Astrocyte (in vitro differentiated cells and primary cell): ENCODE results near the gene MAPK8IP1. TPM values are rescaled to one million over a fixed set of nuclear protein-coding genes. Genes with fewer than 3 reads are reported as not detected.

ENCODE experiments used
- DNase-seq: peaks from one replicate; pipeline ENCODE4 v3.0.0-alpha.2; 2010; ENCODE audit warnings: low read depth
- FAIRE-seq: peaks from 2 replicates; lab custom pipeline; 2011; peaks lifted over from hg19 to GRCh38; lab: Jason Lieb, UNC
- H2AFZ ChIP-seq: 2 replicates; pipeline ENCODE4 v1.6.0; 2012; ENCODE audit warnings: low read depth, low read length, inconsistent platforms
- H3K27ac ChIP-seq: 2 replicates; pipeline ENCODE4 v1.5.1; 2011; ENCODE audit warnings: low read depth, low read length, inconsistent platforms
- H3K27me3 ChIP-seq: 2 replicates; pipeline ENCODE4 v1.6.0; 2011; ENCODE audit warnings: low read length, inconsistent platforms; ENCODE audit not compliant: insufficient read depth
- H3K36me3 ChIP-seq: 2 replicates; pipeline ENCODE4 v1.5.1; 2011; ENCODE audit warnings: low read length, inconsistent platforms; ENCODE audit not compliant: insufficient read depth
- H3K4me1 ChIP-seq: 2 replicates; pipeline ENCODE4 v1.5.1; 2011; ENCODE audit warnings: low read length, inconsistent platforms; ENCODE audit not compliant: insufficient read depth
- H3K4me2 ChIP-seq: 2 replicates; pipeline ENCODE4 v1.6.0; 2012; ENCODE audit warnings: low read length, inconsistent platforms
- H3K4me3 ChIP-seq: 2 replicates; pipeline ENCODE4 v1.5.1; 2011; ENCODE audit warnings: low read depth, mild to moderate bottlenecking, low read length, inconsistent platforms; ENCODE audit not compliant: insufficient read depth
- H3K79me2 ChIP-seq: 2 replicates; pipeline ENCODE4 v1.6.0; 2012; ENCODE audit warnings: mild to moderate bottlenecking, low read length, inconsistent platforms; ENCODE audit not compliant: insufficient read depth
- H3K9ac ChIP-seq: 2 replicates; pipeline ENCODE4 v1.6.0; 2012; ENCODE audit warnings: mild to moderate bottlenecking, low read length, inconsistent platforms
- H3K9me3 ChIP-seq: 2 replicates; pipeline ENCODE4 v1.5.1; 2012; ENCODE audit warnings: low read depth, mild to moderate bottlenecking, low read length, inconsistent platforms; ENCODE audit not compliant: insufficient read depth
- H4K20me1 ChIP-seq: 2 replicates; pipeline ENCODE4 v1.6.0; 2012; ENCODE audit warnings: low read length, inconsistent platforms; ENCODE audit not compliant: insufficient read depth
- H3K27ac Mint-ChIP-seq: one replicate; pipeline ENCODE4 v1.8.0; 2021; ENCODE audit warnings: mild to moderate bottlenecking, mixed read lengths; ENCODE audit not compliant: unreplicated experiment
- H3K27me3 Mint-ChIP-seq: one replicate; pipeline ENCODE4 v1.8.0; 2021; ENCODE audit warnings: low read depth, mixed read lengths; ENCODE audit not compliant: unreplicated experiment
- H3K36me3 Mint-ChIP-seq: one replicate; pipeline ENCODE4 v1.8.0; 2021; ENCODE audit warnings: low read depth, mixed read lengths; ENCODE audit not compliant: unreplicated experiment
- H3K4me1 Mint-ChIP-seq: one replicate; pipeline ENCODE4 v1.8.0; 2021; ENCODE audit warnings: low read depth, mixed read lengths; ENCODE audit not compliant: unreplicated experiment
- H3K4me3 Mint-ChIP-seq: one replicate; pipeline ENCODE4 v1.8.0; 2021; ENCODE audit warnings: mild to moderate bottlenecking, moderate library complexity, mixed read lengths; ENCODE audit not compliant: unreplicated experiment
- H3K9me3 Mint-ChIP-seq: one replicate; pipeline ENCODE4 v1.8.0; 2021; ENCODE audit warnings: mild to moderate bottlenecking, mixed read lengths; ENCODE audit not compliant: unreplicated experiment
- EZH2 ChIP-seq: IDR thresholded peaks from 2 replicates; pipeline ENCODE4 v1.6.1; 2012; ENCODE audit warnings: mild to moderate bottlenecking, low read length, inconsistent platforms; ENCODE audit not compliant: insufficient read depth
- total RNA-seq: library from RNA; stranded (reverse); gene quantifications from 2 replicates; pipeline ENCODE4 v1.2.1, GENCODE V29; 2021
- TF ChIP-seq, protein P1 (sequence below): IDR thresholded peaks from 2 replicates; pipeline ENCODE4 v1.5.1; 2011; ENCODE audit warnings: low read depth, mild to moderate bottlenecking, inconsistent platforms, low read length, moderate library complexity; ENCODE audit not compliant: insufficient read depth

MAPK8IP1 gene
- total RNA-seq, 1 donor from 2014 or later: 14.7 TPM

DNA sequence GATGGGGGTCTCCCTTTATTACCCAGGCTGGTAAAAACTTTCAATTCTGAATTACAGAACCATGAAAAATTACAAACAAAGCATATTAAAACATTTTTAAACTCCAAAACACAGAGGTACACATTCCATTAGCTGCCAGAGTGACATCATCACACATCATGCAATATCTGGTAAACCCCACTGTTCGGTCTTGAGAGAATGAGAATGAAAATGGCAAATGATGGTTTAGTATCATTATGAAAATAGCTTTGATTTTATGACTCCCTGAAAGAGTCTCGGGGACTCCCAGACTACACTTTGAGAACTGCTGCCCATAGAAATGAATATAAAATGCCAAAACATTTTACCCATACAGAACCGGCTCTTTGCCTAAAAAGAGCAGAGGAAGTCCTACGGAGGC is 55.8 kb downstream of the MAPK8IP1 start:
- peaks cover 5% of the 10 kb centered on the region for H3K4me1 Mint-ChIP-seq
- Histone ChIP-seq H3K9ac (no peak overlapping the region), H3K9me3 (no peaks in the 10 kb centered on the region), H3K27ac (no peak overlapping the region), H3K36me3 (peaks cover 7% of the 10 kb centered on the region), H3K27me3 (no peaks in the 10 kb centered on the region), H3K4me2 (no peak overlapping the region), H3K4me1 (no peaks in the 10 kb centered on the region), H3K4me3 (no peak overlapping the region), H3K79me2 (no peaks in the 10 kb centered on the region), H2AFZ (no peak overlapping the region), H4K20me1 (no peaks in the 10 kb centered on the region)
- H3K27me3 Mint-ChIP-seq: no peaks in the 10 kb centered on the region
- FAIRE-seq (no peak), DNase-seq (no peak)
- H3K27ac Mint-ChIP-seq: no peak overlapping the region
- H3K4me3 Mint-ChIP-seq: no peak overlapping the region
- H3K9me3 Mint-ChIP-seq: no peaks in the 10 kb centered on the region
- peaks cover 20% of the 10 kb centered on the region for H3K36me3 Mint-ChIP-seq
- no peak for TF ChIP-seq EZH2
- TF ChIP-seq, protein P1, sequence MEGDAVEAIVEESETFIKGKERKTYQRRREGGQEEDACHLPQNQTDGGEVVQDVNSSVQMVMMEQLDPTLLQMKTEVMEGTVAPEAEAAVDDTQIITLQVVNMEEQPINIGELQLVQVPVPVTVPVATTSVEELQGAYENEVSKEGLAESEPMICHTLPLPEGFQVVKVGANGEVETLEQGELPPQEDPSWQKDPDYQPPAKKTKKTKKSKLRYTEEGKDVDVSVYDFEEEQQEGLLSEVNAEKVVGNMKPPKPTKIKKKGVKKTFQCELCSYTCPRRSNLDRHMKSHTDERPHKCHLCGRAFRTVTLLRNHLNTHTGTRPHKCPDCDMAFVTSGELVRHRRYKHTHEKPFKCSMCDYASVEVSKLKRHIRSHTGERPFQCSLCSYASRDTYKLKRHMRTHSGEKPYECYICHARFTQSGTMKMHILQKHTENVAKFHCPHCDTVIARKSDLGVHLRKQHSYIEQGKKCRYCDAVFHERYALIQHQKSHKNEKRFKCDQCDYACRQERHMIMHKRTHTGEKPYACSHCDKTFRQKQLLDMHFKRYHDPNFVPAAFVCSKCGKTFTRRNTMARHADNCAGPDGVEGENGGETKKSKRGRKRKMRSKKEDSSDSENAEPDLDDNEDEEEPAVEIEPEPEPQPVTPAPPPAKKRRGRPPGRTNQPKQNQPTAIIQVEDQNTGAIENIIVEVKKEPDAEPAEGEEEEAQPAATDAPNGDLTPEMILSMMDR: no peak

DNA sequence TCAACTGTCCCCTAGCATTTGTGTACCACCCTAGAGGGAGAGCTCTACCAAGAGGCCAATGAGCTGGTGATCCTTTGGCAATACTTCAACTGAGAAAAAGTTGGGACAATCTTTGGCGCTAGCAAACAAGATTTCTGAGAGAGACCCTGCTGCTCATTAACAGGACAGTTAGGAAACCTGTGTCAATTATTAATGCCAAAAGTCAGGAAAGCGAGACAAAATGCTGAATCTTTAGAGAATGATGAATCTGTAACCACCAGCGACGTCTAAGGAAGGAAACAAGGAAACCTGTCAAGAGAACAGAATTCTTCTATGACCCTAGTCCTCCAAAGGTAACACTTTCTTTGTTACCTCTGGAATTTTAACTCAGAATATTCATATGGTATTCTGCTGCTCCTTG is 56.9 kb downstream of the MAPK8IP1 start:
- DNase-seq (no peak), FAIRE-seq (no peak)
- Mint-ChIP-seq H3K27ac (no peak overlapping the region), H3K27me3 (no peaks in the 10 kb centered on the region), H3K4me1 (no peaks in the 10 kb centered on the region), H3K36me3 (peaks cover 28% of the 10 kb centered on the region), H3K9me3 (no peaks in the 10 kb centered on the region), H3K4me3 (no peak overlapping the region)
- no peak overlapping the region for H3K27ac ChIP-seq
- H3K9ac ChIP-seq: no peak overlapping the region
- no peak overlapping the region for H3K4me3 ChIP-seq
- no peaks in the 10 kb centered on the region for H3K27me3 ChIP-seq
- no peak for TF ChIP-seq EZH2
- TF ChIP-seq, protein P1: no peak
- H3K36me3 ChIP-seq: peaks cover 9% of the 10 kb centered on the region
- H4K20me1 ChIP-seq: no peaks in the 10 kb centered on the region
- H3K9me3 ChIP-seq: no peaks in the 10 kb centered on the region
- H3K79me2 ChIP-seq: no peaks in the 10 kb centered on the region
- no peak overlapping the region for H2AFZ ChIP-seq
- H3K4me1 ChIP-seq: no peaks in the 10 kb centered on the region
- no peak overlapping the region for H3K4me2 ChIP-seq

DNA sequence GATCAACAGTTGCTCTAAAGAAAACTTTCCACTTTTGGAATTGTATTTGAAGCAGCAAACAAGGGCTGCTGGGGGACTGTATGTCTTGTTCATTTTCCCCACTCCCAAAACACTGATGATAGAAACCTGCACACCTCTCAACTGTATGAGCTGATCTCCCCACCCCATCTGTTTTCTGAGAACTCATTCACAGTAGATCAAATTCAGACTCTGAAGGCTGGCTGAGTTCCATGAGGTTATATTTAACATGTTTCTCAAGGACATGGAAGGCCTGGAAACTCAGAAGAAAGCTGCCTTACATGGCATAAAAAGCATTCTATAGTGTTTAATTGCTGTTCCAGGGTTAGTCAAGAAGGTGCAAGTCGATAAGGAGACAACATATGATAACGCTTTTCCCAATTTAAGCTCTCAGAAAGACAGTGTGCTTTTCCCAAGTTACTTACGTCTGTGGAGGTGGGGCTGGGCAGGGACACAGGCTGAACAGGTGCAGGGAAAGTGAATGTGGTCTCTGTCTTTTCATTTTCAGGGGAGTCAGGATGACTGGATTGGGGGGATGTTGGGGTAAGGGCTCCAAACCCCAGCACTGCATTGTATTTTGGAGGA is 60.0 kb downstream of the MAPK8IP1 start:
- Histone ChIP-seq H3K4me3 (no peak overlapping the region), H3K9ac (no peak overlapping the region), H3K27ac (no peak overlapping the region), H3K36me3 (peaks cover 19% of the 10 kb centered on the region), H4K20me1 (no peaks in the 10 kb centered on the region), H3K4me1 (no peaks in the 10 kb centered on the region), H3K9me3 (no peaks in the 10 kb centered on the region), H3K27me3 (no peaks in the 10 kb centered on the region), H2AFZ (no peak overlapping the region), H3K79me2 (no peaks in the 10 kb centered on the region), H3K4me2 (no peak overlapping the region)
- Mint-ChIP-seq H3K27ac (no peak overlapping the region), H3K36me3 (peaks cover 26% of the 10 kb centered on the region), H3K9me3 (no peaks in the 10 kb centered on the region), H3K4me1 (no peaks in the 10 kb centered on the region), H3K4me3 (no peak overlapping the region), H3K27me3 (no peaks in the 10 kb centered on the region)
- DNase-seq: no peak
- no peak for TF ChIP-seq EZH2
- TF ChIP-seq, protein P1: no peak
- FAIRE-seq: no peak
